Skeletal muscle satellite cell (primary cell): ENCODE results near the gene OTOGL. TPM values are rescaled to one million over a fixed set of nuclear protein-coding genes. Genes with fewer than 3 reads are reported as not detected.
"Not testable (repeated sequence)": the region's sequence is repeated elsewhere in the genome, so short reads cannot be mapped to it uniquely, and the experiment has no call there.

Source experiments
- H3K27me3 ChIP-seq: 2 replicates; pipeline ENCODE4 v1.7.0; 2013; ENCODE audit warnings: low read length; ENCODE audit not compliant: control insufficient read depth, insufficient read depth
- H3K36me3 ChIP-seq: 2 replicates; pipeline ENCODE4 v1.7.0; 2013; ENCODE audit warnings: mild to moderate bottlenecking, control low read depth, low read length; ENCODE audit not compliant: insufficient read depth
- H3K4me1 ChIP-seq: 2 replicates; pipeline ENCODE4 v1.7.0; 2013; ENCODE audit warnings: low read length; ENCODE audit not compliant: control insufficient read depth, insufficient read depth
- H3K4me2 ChIP-seq: 2 replicates; pipeline ENCODE4 v1.7.0; 2013; ENCODE audit warnings: mild to moderate bottlenecking, low read length
- H3K4me3 ChIP-seq: 2 replicates; pipeline ENCODE4 v1.7.0; 2013; ENCODE audit warnings: low read length
- H3K9ac ChIP-seq: 2 replicates; pipeline ENCODE4 v1.7.0; 2013; ENCODE audit warnings: mild to moderate bottlenecking, low read depth, low read length, moderate library complexity
- H3K9me3 ChIP-seq: replicated peaks from 2 replicates; pipeline ENCODE4 v1.7.0; 2013; ENCODE audit warnings: mild to moderate bottlenecking, control low read depth, low read length
- total RNA-seq: library from RNA; depleted of rRNA; stranded (reverse); fragments of >200 nt; gene quantifications from 2 replicates; pipeline ENCODE4 v1.2.3, GENCODE V29; 2012; rRNA removed

OTOGL gene
- total RNA-seq = 0.22 and 0.25 TPM in 2 replicates

- Histone ChIP-seq H3K9me3 (no peaks in the 10 kb centered on the region), H3K4me1 (peaks cover 10% of the 10 kb centered on the region), H3K9ac (no peak within 1 kb of the TSS), H3K4me2 (no peak within 1 kb of the TSS), H3K27me3 (no peaks in the 10 kb centered on the region), H3K4me3 (no peak within 1 kb of the TSS), H3K36me3 (no peaks in the 10 kb centered on the region)
Observed at GRCh38 chr12:80099259-80099658, at the start of gene OTOGL. Gene OTOGL, plus strand, starts transcription at chr12:80099537. Its CDS starts 109,895 bp downstream, at chr12:80209432.

GRCh38 chr12:80050236-80050635 is 49.1 kb upstream of the OTOGL start:
- H3K27me3 ChIP-seq = no peaks in the 10 kb centered on the region
- H3K4me1 ChIP-seq = peaks cover 22% of the 10 kb centered on the region
- H3K9ac ChIP-seq = no peak overlapping the region
- no peaks in the 10 kb centered on the region for H3K36me3 ChIP-seq
- no peak overlapping the region for H3K4me3 ChIP-seq
- no peaks in the 10 kb centered on the region for H3K9me3 ChIP-seq
- H3K4me2 ChIP-seq = no peak overlapping the region

DNA sequence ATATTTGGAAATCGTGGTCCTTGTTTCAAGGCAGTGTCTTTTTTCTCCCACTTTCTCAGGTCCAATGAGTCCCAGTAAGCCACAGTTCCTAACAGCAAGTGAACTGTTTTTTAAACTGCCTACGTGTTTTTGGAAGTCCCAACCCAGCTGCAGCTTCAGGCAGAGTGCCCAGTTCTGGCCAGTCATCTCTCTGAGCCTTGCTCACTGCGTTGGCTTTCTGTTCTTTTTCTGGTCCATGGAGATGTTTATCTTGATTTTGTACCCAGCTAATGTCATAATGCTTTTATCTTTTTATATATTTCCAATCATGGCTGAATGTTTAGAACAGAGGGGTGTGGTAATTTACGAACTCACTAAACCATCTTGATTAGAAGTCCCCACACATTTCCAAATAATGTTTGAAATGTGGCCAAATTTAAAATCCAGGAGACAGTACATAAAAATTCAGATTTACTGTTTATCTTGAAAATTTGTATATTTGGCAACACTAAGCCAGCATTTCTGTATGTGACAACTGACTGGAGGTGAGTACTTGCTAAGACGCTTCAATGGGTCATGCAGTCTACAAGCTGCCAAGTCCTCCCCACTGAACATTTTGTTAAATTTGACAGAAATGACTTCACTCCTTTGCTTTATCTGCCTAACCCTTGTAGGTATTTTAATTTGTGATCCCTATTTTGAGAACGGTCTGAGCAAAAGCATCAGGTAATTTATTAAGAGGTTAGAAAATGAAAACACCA is 46.1 kb upstream of the OTOGL start:
- Histone ChIP-seq H3K36me3 (no peaks in the 10 kb centered on the region), H3K9me3 (no peaks in the 10 kb centered on the region), H3K4me3 (no peak overlapping the region), H3K27me3 (no peaks in the 10 kb centered on the region), H3K9ac (no peak overlapping the region), H3K4me1 (peaks cover 13% of the 10 kb centered on the region), H3K4me2 (peak overlapping the region; percentile 51)

- Histone ChIP-seq H3K36me3 (no peaks in the 10 kb centered on the region), H3K4me1 (peaks cover 13% of the 10 kb centered on the region), H3K9me3 (no peaks in the 10 kb centered on the region), H3K27me3 (no peaks in the 10 kb centered on the region), H3K4me3 (no peak overlapping the region), H3K4me2 (no peak overlapping the region), H3K9ac (no peak overlapping the region)
Observed at GRCh38 chr12:80056232-80056631, 43.1 kb upstream of the OTOGL start.

DNA sequence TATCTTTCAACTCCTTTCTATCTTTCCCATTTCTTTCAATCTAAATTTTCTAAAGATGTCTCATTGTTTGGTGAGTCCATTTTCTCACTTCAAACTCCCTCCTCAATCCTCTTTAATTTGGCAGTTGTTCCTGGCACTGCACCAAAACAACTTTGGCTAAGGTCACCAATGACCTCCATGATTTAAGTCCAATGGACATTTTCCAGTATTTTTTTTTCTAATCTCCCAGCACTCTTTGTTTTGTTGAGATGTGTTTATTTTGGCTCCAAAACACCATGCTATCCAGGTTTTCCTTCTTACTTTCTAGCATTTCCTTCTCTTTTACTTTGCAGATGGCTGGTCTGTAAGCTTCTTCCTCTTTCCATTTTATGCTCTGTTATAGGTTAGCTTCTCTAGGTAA is 42.5 kb upstream of the OTOGL start:
- Histone ChIP-seq H3K9ac (no peak overlapping the region), H3K4me3 (no peak overlapping the region), H3K36me3 (no peaks in the 10 kb centered on the region), H3K27me3 (no peaks in the 10 kb centered on the region), H3K4me2 (no peak overlapping the region), H3K4me1 (peaks cover 13% of the 10 kb centered on the region), H3K9me3 (no peaks in the 10 kb centered on the region)

DNA sequence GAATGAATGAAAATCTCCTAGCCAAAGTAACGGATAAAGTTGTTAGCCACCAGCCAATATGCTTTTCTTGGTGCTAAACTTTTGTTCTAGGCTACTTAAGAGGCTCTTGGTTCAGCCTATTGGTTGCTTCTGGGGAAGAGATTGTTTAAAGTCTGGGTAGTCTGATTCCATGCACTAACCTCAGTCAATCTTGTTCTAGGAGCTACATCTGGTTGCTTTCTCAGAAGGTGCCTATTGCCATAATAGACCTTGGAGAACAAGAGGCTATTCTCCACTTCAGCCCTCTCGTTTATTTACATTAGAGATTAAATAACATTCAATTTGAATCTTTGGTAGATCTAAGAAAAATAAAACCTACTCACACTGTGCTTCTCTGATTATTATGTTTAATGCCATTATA is 40.8 kb upstream of the OTOGL start:
- Histone ChIP-seq H3K9me3 (no peaks in the 10 kb centered on the region), H3K36me3 (no peaks in the 10 kb centered on the region), H3K4me1 (peaks cover under 1% of the 10 kb centered on the region), H3K4me2 (no peak overlapping the region), H3K9ac (no peak overlapping the region), H3K4me3 (no peak overlapping the region), H3K27me3 (no peaks in the 10 kb centered on the region)

- H3K9me3 ChIP-seq = no peaks in the 10 kb centered on the region
- no peak overlapping the region for H3K4me2 ChIP-seq
- H3K36me3 ChIP-seq = no peaks in the 10 kb centered on the region
- H3K4me1 ChIP-seq = no peaks in the 10 kb centered on the region
- no peaks in the 10 kb centered on the region for H3K27me3 ChIP-seq
- no peak overlapping the region for H3K4me3 ChIP-seq
- no peak overlapping the region for H3K9ac ChIP-seq
Observed at GRCh38 chr12:80059102-80059501, 40.2 kb upstream of the OTOGL start.

GRCh38 chr12:80059875-80060274 is 39.5 kb upstream of the OTOGL start:
- H3K9ac ChIP-seq = no peak overlapping the region
- H3K36me3 ChIP-seq = no peaks in the 10 kb centered on the region
- no peak overlapping the region for H3K4me2 ChIP-seq
- no peaks in the 10 kb centered on the region for H3K9me3 ChIP-seq
- H3K27me3 ChIP-seq = no peaks in the 10 kb centered on the region
- no peaks in the 10 kb centered on the region for H3K4me1 ChIP-seq
- H3K4me3 ChIP-seq = no peak overlapping the region

DNA sequence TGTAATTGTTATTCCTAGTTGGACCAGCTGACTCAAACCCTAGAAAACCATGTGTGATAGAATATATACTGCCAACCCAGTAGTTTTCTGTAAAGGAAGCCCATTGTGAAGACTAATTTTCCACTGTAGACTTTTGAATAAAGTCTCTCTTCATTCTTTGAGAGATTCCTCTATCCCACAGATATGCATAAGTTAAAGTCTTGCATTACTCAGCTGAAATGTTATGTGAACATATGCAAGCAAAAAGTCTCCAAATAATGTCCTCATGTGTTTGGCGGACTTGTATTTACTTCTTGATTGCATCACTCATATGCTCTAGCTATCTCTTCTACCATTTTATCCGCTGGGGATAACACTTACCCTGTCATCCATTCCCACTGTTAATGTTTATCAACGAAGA is 35.1 kb upstream of the OTOGL start:
- no peak overlapping the region for H3K4me3 ChIP-seq
- no peaks in the 10 kb centered on the region for H3K9me3 ChIP-seq
- no peaks in the 10 kb centered on the region for H3K27me3 ChIP-seq
- H3K36me3 ChIP-seq = no peaks in the 10 kb centered on the region
- H3K9ac ChIP-seq = no peak overlapping the region
- no peak overlapping the region for H3K4me2 ChIP-seq
- H3K4me1 ChIP-seq = no peaks in the 10 kb centered on the region

GRCh38 chr12:80064951-80065350 is 34.4 kb upstream of the OTOGL start:
- Histone ChIP-seq H3K27me3 (no peaks in the 10 kb centered on the region), H3K4me3 (no peak overlapping the region), H3K4me2 (no peak overlapping the region), H3K9me3 (no peaks in the 10 kb centered on the region), H3K9ac (no peak overlapping the region), H3K36me3 (no peaks in the 10 kb centered on the region), H3K4me1 (no peaks in the 10 kb centered on the region)

DNA sequence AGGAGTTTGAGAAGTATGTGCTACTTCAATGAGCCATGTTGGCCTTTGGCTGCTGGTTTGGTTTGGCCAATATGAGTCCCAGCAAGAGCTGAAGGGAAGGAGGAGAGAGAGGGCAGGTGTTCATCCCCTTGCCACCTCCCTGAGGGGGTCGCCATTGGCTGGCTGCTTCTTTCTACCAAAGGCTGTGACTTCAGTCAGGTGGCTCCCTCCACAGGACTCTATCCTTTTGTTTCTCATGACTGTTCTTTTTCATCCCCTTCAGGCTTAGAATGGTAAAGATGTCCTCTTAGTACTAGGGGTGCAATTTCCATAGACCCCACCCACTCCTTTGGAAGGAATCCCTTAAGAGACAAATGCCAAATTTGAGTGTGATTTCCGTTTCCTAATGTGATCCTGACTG is 31.2 kb upstream of the OTOGL start:
- no peaks in the 10 kb centered on the region for H3K4me1 ChIP-seq
- no peak overlapping the region for H3K4me2 ChIP-seq
- no peak overlapping the region for H3K4me3 ChIP-seq
- no peaks in the 10 kb centered on the region for H3K36me3 ChIP-seq
- no peaks in the 10 kb centered on the region for H3K27me3 ChIP-seq
- no peaks in the 10 kb centered on the region for H3K9me3 ChIP-seq
- no peak overlapping the region for H3K9ac ChIP-seq

GRCh38 chr12:80083892-80084614 is 15.3 kb upstream of the OTOGL start:
- not testable (repeated sequence) for H3K4me3 ChIP-seq, H3K9me3 ChIP-seq, H3K4me2 ChIP-seq, H3K27me3 ChIP-seq, H3K36me3 ChIP-seq, H3K4me1 ChIP-seq, H3K9ac ChIP-seq
